OCI-LY1 (cell line): ENCODE measurements around the gene VAV3.

ENCODE experiments used
- EZH2 ChIP-seq: fragments of 200-600 bp; sonication (generic), shearing (Covaris generic); IDR thresholded peaks from 2 replicates; pipeline ENCODE4 v1.8.0; 2017; ENCODE audit warnings: borderline replicate concordance, mixed run types, mild to moderate bottlenecking, antibody characterized with exemption, low read length, moderate library complexity, mixed read lengths
- TF ChIP-seq, protein P1 (sequence below): fragments of 200-600 bp; sonication (generic), shearing (Covaris generic); IDR thresholded peaks from 2 replicates; pipeline ENCODE4 v1.5.1; 2017; ENCODE audit warnings: mild to moderate bottlenecking, antibody characterized with exemption, low read length, moderate library complexity, mixed read lengths

DNA sequence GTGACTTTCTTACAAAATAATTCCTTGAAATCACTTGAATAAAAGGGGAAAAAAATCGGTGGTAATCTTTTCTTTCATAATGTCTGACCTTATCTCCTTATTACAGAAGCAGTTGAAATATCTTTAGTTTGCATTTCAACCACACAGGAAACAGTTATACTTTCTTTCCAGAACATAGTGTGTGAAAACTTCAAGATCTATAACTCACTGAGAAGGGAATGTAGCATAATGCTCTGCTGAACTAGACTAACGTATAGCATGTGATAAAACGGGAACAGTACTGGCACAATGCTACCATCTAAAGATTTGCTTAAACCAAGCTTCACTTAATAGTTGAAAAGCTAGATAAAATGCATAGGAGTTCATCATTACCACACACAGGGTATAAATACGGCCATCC is 45.0 kb downstream of the VAV3 start:
- TF ChIP-seq, protein P1, sequence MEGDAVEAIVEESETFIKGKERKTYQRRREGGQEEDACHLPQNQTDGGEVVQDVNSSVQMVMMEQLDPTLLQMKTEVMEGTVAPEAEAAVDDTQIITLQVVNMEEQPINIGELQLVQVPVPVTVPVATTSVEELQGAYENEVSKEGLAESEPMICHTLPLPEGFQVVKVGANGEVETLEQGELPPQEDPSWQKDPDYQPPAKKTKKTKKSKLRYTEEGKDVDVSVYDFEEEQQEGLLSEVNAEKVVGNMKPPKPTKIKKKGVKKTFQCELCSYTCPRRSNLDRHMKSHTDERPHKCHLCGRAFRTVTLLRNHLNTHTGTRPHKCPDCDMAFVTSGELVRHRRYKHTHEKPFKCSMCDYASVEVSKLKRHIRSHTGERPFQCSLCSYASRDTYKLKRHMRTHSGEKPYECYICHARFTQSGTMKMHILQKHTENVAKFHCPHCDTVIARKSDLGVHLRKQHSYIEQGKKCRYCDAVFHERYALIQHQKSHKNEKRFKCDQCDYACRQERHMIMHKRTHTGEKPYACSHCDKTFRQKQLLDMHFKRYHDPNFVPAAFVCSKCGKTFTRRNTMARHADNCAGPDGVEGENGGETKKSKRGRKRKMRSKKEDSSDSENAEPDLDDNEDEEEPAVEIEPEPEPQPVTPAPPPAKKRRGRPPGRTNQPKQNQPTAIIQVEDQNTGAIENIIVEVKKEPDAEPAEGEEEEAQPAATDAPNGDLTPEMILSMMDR = no peak
- no peak for TF ChIP-seq EZH2
